VCaP (cell line): Measurements from ENCODE around the gene CYTIP.
"Not testable (repeated sequence)": the region's sequence is repeated elsewhere in the genome, so short reads cannot be mapped to it uniquely, and the experiment has no call there.

ENCODE experiments used
- H3K27ac ChIP-seq: fragments of 450-650 bp; 2 replicates; pipeline ENCODE4 v1.5.1; 2017
- CTCF ChIP-seq: fragments of 450-650 bp; conservative IDR thresholded peaks from 2 replicates; pipeline ENCODE4 v1.5.1; 2017; ENCODE audit warnings: mild to moderate bottlenecking, moderate library complexity

CYTIP gene

GRCh38 chr2:157386747-157387146, 57.1 kb downstream of the CYTIP start:
- no peak for TF ChIP-seq CTCF
- H3K27ac ChIP-seq, result no peak overlapping the region

GRCh38 chr2:157386247-157386646, 57.6 kb downstream of the CYTIP start:
- no peak for TF ChIP-seq CTCF
- no peak overlapping the region for H3K27ac ChIP-seq

- no peak for TF ChIP-seq CTCF
- no peak overlapping the region for H3K27ac ChIP-seq
These were observed 66.0 kb downstream of the CYTIP start for GRCh38 chr2:157377861-157378260.

GRCh38 chr2:157376041-157376440, 67.8 kb downstream of the CYTIP start:
- no peak for TF ChIP-seq CTCF
- no peak overlapping the region for H3K27ac ChIP-seq

- no peak overlapping the region for H3K27ac ChIP-seq
- TF ChIP-seq CTCF, result no peak
These were observed 68.5 kb downstream of the CYTIP start for GRCh38 chr2:157375384-157375783.

- H3K27ac ChIP-seq, result not testable (repeated sequence)
These were observed 75.4 kb downstream of the CYTIP start for GRCh38 chr2:157368508-157368907.

GRCh38 chr2:157367704-157368103, 76.2 kb downstream of the CYTIP start:
- TF ChIP-seq CTCF, result no peak
- no peak overlapping the region for H3K27ac ChIP-seq
